OCI-LY3 (cell line): ENCODE results near the gene CLIP2.

Experiments used
- CTCF ChIP-seq: fragments of 200-600, 300-600 bp; sonication (generic); IDR thresholded peaks from 2 replicates; pipeline ENCODE4 v1.5.1; 2014; ENCODE audit warnings: antibody characterized with exemption, low read length, low read depth
- EZH2phosphoT487 ChIP-seq: fragments of 200-600 bp; shearing (Covaris generic); IDR thresholded peaks from 2 replicates; pipeline ENCODE4 v1.6.1; 2018; ENCODE audit warnings: antibody characterized with exemption, mixed run types, low read depth

GRCh38 chr7:74324531-74325209 is 35.5 kb downstream of the CLIP2 start:
- TF ChIP-seq CTCF (no peak), EZH2phosphoT487 (no peak)
